Activated CD4-positive, alpha-beta T cell treated with anti-CD3 and anti-CD28 coated beads for 1 hour (primary cell): ENCODE results near the gene CACNA1E.

Source experiments
- DNase-seq: peaks from one replicate; pipeline ENCODE4 v3.0.0-alpha.2; 2020

Gene CACNA1E

DNA sequence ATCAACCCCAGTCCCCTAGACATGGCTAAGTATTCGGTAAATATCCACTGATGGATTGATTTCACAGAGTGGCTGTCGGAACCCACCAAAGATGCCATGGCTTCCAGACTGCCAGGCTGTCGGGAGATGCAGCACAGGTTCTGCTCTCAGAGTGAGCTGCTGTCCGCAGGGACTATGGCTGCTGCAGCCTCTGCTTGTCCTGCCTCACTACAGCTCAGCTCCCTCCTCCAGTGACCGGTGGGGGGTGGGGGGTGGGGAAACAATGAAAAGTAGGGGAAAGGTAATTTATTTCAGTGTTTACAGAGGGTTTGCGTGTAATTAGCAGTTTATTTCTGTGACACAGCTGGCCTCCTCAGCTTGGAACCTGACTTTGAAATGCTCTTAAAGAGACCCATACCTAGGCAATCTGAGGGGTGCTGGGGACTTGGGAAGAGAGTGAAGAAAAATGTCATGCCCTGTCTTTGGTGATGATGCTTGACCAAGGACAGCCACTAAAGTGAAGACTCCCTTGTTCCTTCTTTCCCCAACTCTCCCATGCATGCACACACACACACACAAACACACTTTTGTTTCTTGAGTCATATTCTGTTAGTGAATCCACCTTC lies 109.0 kb downstream of the CACNA1E start:
- no peak for DNase-seq

DNA sequence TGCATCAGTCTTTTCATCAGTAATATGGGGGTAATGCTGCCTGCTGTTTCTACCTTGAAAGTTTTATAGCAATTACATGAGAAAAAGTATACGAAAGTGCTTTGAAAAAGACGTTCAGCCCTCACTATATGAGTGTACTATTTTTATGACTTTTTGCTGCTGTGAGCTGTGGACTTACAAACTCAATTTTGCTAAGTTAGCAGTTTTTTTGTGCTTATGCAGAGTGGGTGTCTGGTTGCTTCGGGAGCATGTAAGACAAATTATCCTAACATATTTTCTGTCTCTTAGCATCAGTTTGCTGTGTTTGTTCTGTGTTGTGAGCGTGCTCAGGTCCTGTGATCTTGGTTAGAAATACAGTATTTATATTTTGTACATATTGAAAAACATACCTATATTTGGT lies 109.7 kb downstream of the CACNA1E start:
- no peak for DNase-seq

DNA sequence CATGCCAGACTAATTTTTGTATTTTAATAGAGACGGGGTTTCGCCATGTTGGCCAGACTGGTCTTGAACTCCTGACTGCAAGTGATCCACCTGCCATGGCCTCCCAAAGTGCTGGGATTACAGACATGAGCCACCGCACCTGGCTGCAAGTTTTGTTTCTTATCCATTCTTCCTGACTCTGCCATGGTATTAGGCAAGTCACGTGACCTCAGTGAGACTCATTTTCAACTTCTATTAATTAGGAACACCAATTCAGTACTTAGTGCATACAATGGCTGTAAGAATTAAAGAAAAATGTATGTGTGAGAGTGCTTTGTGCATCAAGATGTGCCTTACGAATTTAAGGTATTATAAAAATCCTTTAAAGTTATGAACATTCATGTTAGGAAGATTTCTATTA lies 111.2 kb downstream of the CACNA1E start:
- no peak for DNase-seq

DNA sequence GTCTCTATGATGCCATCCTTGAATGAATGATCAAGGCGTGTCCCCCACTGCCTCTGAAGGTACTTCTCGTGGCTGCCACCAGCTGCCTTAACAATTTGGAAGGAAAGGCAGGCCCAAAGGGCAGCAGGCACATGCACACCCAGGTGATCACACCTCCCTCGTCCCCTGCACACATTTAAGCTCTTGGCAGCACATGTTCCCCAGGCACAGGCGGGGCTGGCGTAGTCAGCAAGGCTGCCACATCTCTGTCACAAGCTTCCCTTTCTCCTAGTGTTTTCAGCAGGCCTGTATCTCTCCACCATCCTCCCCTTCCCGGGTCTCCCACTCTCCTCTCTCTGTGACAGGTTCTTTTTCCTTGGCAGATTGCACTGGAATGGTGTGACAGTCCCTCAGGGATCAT lies 111.9 kb downstream of the CACNA1E start:
- no peak for DNase-seq

DNA sequence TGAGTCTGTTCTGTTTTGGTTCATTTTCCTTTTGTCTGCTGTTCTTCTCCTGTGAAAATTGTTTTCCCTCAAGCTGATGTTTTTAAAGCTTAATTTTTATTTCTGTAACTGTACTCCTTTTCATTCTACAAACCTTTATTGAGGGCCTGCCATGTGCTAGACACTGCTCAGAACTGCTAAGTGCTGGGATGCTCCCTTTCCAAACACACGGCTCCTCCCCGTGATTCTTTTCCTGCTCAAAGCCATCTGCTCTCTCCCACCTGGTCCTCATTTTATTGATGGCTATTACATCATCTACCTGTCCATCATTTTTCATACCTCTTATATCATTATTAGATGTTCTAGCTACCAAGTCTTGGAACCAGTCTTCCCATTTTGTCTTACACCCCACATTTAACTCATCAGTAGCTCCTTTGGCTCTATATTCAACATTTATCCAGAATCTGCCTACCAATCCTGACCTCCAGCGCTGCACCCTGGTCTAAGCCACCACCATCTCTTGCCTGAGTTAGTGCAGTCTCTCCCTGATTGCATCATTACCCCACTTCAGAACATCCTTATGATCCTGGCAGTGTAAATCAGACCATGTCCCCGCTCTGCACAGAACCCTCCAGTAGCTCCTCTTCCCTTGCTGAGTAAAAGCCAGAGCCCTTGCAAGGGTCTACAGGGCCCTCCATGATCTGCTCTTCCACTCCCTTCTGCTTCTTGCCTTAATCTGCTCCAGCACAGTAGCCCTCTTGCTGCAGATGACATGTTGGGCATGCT lies 118.1 kb downstream of the CACNA1E start:
- no peak for DNase-seq

DNA sequence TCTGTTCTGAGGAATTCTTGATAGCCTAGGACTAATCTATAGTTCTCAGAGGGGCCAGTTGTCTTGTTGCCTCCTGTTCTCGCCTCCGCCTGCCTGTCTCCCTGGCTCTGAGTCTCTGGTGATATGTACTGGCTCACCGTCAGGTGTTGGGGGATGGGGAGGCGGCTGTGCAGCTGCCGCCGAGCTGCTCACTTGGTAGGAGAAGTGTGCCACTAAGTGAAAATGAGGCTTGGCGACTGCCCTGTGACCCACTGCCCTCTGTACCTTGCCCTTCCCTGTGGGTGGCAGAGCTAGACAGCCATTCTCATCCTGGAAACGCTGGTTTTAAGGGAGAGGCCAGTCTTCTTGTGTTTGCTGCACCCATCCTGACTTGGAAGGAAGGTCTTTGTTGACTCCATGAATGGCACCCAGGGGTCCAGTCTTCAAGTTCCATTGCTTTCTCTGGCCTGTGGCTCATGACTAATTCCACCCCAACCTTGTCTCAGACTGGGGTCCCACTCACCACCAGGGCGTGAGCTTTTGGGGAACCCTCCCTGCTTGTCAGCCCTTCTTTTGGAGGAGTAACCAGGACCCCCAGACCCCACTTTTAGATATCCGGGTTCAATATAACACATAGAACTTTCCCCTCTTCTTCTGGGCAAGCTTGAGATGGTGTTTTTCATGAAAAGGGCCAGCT lies 120.6 kb downstream of the CACNA1E start:
- DNase-seq, result no peak

DNA sequence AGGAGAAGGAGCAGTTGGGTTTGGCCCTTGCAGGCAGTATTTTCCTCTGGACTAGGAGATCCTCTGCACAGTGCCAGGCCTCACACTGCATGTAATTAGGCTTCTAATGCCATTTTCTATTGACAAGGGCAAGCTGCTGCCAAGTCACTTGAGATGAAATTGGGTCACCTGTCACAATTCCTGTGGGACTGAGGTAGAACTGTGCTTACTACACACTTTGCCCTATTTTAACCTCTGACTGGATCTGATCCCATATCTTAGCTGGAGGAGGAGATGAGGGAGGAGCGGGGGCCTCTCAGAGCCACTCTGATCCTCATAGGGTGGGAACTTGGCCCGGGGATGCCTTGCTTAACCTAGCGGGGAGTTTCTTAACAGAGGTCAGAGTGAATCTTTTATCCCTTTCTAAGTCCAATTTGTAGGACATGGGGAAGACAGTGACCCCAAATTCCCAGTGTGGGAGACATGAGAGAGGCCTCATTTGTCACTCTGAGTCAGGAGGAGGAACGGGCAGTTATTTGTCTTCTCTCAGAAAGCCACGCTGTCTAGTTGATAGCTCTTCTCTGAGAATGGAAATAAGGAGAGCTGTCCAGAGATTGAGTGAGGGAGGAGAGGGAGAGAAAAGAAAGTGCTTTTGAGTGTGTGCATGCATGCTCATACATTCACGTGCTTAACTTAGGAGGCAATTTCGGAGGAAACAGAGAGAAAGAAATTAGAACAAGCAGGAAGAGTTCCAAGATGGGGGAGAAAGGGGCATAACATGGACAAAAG lies 121.3 kb downstream of the CACNA1E start:
- DNase-seq, result no peak

DNA sequence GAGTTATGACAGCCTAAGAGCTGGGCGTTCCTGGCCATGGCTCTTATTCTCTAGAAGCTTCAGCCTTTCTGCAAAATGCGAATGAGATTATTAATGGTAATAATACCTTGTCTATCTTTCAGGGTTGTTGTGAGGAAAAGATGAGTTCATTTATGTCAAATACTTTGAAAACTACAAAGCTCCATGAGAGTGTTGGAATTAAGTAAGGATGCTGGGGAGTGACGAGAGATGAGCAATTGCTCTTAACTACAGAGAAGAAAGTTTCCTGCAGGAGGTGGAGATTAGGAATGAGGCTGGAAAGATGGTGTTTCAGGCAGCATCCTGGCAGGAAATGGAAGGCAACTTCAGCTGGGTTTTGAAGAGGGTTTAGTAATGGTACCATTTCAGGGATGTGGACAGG lies 124.2 kb downstream of the CACNA1E start:
- DNase-seq, result no peak

DNA sequence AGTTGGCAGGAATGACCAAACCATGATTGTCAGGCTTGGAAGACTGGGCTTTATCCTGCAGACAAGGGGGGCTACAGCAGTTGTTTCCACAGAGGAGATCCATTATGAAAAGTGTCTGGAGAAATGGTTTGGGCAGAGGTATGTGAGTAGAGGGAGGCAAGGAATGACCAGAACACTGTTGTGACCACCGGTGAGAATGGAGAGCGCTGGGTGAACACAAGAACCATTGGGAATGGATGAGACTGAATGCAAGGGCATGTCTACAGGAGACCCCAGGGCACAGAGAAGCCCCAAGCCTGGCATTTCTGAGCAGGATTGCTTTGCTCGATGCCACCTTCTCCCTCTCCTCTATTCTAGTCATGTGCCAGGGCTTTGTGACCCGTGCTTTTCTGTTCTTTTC lies 125.1 kb downstream of the CACNA1E start:
- DNase-seq, result no peak

DNA sequence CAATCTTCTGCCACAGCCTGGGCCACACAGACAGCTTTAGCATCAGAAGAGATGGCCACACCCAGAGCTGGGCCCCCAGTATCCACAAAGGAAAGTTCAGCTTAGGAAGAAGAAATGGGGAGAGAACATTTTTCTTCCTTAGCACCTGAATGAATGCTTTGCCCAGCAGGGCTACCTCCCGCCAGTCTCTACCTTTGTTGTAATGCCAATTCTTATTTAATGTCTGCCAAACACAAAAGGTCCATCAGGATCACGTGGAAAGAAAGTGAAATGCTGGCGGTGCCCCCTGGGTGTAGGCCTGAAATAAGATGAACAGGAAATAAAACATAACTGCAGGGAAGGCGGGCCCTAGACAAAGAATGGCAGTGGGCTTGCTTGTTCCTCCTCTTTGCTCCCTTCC lies 125.6 kb downstream of the CACNA1E start:
- DNase-seq, result no peak

DNA sequence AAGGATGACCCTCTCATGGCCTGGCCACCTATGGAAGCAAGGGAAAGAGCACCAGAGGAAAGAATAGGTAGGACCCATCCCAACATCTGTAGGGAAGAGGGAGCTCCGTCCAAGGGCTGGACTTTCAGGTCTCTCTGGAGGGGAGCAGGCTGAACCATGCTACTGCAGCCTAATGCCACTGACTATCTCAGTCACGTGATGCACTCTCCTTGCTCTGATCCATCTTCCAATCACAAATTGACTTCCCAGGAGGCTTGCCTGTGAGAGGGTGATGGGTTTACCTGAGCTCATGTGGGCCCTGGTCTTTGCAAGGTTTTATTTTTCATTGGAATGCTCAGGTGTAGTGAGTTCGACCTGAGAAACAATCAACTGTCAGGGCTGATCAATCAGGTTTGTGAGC lies 128.8 kb downstream of the CACNA1E start:
- DNase-seq, result no peak

DNA sequence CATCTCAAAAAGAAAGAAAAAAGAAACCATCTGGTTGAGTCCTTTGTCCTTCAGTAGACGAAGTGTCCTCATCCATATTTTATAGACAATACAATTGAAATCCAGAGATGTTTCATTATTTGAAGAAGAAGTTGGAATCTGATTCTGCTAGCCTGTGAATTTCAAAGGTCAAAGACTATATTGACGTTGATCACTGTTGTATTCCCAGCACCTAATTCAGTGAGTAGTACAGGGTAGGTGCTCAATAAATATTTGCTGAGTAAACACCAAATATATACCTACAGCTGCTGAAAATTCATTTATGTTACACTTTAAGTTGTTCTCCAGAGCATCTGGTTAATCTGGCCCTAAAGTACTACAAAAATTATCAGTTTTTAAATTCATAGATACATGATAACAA lies 135.2 kb downstream of the CACNA1E start:
- DNase-seq, result no peak

DNA sequence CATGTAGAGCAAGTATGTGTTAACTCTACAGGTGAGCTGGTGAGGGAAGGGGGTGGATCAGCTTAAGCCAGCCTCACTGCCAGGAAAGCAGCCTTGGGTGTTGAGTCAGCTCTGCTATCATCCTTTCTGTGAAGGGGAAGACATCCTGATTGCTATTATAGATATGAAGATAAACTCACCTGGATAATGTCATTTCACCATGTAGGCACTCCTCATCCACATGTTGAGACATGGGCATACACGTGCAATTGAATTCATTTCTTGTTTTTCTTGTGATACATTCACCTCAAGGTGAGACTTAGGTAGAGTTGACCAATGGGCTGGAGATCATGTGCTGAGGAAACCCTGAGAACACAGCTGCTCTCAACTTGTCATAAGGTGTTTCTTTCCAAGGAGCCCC lies 136.9 kb downstream of the CACNA1E start:
- no peak for DNase-seq

DNA sequence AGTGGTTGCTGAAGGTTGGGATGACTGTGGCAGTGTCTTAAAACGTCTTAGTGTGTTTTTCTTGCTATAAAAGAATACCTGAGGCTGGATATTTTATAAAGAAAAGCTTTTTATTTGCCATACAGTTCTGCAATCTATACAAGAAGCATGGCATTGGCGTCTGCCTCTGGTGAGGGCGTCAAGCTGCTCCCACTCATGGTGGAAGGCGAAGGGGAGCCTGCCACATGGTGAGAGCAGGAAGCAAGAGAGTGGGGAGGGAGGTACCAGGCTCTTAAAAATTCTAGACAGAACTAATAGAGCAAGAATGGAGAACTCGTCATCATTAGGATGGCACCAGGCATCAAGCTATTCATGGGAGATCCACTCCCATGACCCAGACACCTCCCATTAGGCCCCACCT lies 140.5 kb downstream of the CACNA1E start:
- DNase-seq, result no peak

DNA sequence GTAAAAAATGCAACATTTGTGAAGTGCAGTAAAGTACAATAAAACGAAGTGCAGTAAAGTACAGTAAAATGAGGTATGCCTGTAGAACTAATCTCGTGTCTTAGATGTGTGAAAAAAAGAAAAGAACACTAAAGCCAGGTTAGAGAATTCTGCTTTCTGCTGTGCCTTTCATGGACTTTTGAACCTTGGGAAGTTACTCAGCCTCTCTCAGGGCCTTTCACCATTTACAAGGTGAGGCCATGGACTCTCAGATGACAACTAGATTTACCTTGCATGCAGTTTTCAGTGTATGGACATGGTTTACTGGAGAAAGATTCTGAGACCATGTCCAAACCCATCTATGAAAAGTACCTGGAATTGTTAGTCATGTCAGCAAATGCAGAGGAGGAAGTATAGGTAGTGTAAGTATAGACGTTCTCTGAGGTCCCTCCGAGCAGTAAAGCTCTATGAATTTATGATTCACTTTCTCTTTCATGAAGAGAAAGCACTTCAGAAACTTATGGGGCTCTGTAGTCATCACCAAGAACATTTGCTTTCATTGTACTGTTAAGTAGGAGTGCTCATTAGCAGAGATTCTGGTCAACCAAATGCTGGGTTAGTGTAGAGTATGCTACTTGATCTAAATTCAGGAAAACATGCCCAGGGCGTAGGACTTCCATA lies 143.1 kb downstream of the CACNA1E start:
- DNase-seq, result no peak

DNA sequence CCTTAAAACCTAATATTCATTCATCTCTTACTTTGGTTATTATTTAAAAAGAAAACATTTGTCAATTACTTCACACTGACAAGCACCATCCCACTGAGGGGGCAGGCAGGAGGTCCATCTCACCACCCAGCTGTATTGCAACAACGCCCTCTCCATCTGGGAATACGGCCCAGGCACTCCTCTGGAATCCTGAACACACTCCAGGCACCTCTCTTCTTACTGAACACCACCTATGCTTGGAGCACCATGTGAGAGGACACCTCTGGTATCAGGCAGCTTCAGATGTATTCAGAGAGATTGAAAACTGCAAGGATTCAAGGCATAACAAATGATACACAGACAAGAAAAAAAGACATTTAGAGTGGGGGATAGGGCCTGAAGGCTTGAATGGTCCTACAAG lies 147.1 kb downstream of the CACNA1E start:
- DNase-seq, result no peak

DNA sequence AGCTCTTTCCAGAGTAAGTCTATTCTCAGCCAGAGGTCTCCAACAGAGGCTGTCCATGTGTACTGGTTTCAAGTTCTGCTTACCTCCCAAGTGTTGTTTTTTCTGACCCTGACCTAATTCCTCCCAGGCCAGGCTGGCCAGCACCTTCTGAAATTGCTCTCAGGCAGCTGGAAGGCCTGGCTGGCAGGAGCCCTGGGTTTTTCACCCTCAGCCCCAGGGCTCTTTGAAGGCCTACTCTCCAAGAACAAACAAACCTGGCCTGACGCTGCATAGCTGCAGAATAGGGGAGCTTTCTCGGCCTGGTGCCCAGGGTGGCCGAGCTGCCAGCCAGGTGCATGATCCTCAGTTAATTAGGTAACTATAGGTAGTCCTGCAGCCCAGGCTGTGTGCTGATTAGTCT lies 147.5 kb downstream of the CACNA1E start:
- DNase-seq, result no peak

DNA sequence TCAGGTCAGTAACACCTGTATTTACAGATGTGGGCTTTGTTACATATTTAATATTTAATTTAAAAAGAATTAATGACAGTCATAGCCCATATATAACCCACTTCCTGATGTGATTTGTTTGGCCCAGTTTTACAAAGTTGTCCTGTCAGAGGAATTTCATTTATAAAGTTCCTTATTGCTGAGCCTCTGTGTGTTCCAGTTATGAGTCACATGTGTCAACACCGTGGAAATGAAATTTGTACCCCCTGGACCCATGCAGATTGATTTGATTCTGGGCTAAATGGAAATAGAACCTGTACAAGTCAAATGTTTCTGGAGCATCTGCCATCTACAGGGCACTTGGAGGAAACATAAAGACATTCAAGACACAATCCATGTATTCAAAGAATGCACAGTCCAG lies 149.2 kb downstream of the CACNA1E start:
- no peak for DNase-seq

DNA sequence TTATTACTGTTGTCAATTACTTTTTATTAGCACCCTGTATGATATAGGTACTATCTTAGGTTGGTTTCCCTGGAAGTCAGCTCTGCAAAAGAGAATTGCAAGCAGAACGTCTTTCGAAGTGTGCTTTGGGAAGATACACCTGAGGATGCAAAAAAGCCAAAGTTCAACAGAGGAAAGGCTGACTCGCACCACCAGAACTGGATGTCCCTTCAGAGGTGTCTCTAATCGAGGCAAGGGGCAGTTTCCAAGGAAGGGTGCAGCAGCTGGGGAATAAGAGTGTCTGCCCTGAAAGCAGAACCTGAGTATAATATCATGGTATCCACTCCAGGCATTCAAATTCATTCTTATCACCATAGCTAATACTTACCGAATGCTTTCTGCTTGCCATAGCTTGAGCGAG lies 149.6 kb downstream of the CACNA1E start:
- no peak for DNase-seq

DNA sequence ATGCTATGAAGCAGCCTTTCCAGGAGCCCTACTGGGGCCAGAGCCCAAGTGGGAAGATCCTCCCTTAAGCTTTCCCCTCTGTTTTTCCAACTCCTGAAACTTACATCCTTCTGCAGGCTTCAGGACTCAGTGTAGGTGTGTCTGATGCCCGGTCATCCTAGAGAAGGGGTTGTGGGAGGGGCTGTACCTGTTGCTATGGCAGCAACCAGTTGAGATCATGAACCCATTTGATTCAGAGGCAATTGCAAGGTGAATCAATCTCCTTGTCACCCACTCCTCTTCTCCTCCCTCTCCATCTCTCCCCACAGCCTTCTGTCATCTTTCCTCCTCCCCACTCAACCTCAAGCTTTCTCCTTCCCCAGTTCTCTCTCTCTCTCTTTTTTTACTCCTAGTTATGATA lies 151.8 kb downstream of the CACNA1E start:
- DNase-seq, result no peak

DNA sequence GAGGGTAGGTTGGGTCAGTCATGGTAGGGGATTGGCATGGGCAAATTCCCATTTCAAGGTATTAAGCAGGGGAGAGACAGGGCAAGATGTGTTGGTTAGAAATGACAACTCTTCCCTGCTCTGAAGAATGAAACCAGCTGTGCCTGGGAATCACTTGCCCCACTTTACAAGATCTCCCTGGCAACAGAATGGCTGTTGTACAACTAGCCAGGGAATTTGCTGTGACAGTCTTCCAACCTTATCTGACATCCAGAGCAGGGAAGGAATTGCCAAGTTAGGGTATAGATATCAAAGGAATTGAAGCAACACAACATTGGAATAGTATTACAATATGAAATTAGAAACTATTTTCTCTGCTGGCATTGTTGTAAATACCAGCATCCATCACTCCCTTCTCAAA lies 154.7 kb downstream of the CACNA1E start:
- no peak for DNase-seq

DNA sequence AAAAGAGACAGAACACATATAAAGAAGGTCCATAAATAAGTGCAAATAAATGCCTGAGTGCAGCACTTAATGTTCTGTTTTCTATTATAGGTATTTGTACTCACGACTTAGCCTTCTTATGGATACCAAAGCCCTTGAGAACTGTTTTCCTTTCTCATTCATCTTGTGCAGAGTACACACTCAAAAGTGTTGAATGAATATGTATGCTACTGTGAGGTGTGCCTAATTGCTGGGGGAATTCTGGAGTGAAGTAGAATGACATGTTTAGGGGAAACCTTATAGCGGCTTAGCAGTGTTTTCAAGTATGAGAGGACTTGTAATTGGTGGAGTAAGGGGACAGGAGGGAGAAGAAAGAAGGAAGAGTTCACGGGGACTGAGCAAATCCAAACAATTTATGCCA lies 157.6 kb downstream of the CACNA1E start:
- no peak for DNase-seq

DNA sequence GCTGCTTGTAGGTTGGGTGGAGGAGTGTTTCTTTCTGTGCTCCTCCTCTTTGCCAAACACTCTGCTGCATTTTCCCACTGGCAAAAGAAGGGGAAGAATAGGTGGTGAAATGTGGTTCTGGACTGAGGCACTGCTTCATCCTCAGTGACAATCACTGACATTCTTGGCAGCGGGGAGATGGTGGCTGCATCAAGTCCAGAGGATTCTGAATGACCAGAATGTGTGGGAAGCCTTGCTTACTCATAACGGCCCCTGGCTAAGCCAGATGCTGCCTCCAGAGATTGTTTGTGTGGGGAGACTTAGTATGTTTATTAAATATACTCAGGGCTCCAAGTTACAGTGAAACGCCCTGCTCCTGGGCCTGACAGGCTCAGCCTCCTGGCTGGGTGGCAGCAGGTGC lies 160.3 kb downstream of the CACNA1E start:
- no peak for DNase-seq
